Common myeloid progenitor, CD34-positive (primary cell): ENCODE measurements around the gene CCL13.

Experiments used
- CTCF ChIA-PET: fragments of 350-600 bp; sonication (Branson Sonifier 250); formaldehyde crosslinking; loops from one replicate; lab custom pipeline; 2021; ENCODE audit warnings: antibody characterized with exemption; lab: Charles Lee
- POLR2A ChIA-PET: fragments of 350-600 bp; sonication (Branson Sonifier 250); formaldehyde crosslinking; loops from one replicate; lab custom pipeline; 2021; ENCODE audit warnings: antibody characterized with exemption; lab: Charles Lee
- DNase-seq, 3 donors: peaks; one replicate each; pipeline versions ENCODE4 v3.0.0 to v3.0.0-alpha.2; 2013
- H3K27ac ChIP-seq, 2 experiments: 1 replicate in 1 of 2; 2 replicates in 1 of 2; pipeline ENCODE4 v1.7.0; 2013; ENCODE audit warnings: inconsistent platforms in 2 of 2, low read length in 2 of 2, mild to moderate bottlenecking in 2 of 2, low read depth in 1 of 2, moderate library complexity in 1 of 2; ENCODE audit not compliant: severe bottlenecking in 2 of 2, insufficient read depth in 1 of 2, poor library complexity in 1 of 2
- H3K27me3 ChIP-seq, 5 experiments: replicated peaks in 2 of 5; 1 replicate in 3 of 5; 2 replicates in 2 of 5; pipeline versions ENCODE4 v1.6.1 to v1.7.0; 2013; ENCODE audit warnings: low read length in 4 of 5, mild to moderate bottlenecking in 2 of 5, moderate library complexity in 2 of 5, inconsistent platforms in 1 of 5; ENCODE audit not compliant: insufficient read depth in 5 of 5, control insufficient read depth in 4 of 5
- H3K36me3 ChIP-seq, 4 experiments: 1 replicate in 2 of 4; 2 replicates in 2 of 4; pipeline versions ENCODE4 v1.6.1 to v1.7.0; 2013; ENCODE audit warnings: low read length in 3 of 4, control low read depth in 1 of 4, mild to moderate bottlenecking in 1 of 4; ENCODE audit not compliant: control insufficient read depth in 4 of 4, insufficient read depth in 4 of 4
- H3K4me1 ChIP-seq, 4 experiments: 1 replicate in 3 of 4; 2 replicates in 1 of 4; pipeline versions ENCODE4 v1.6.1 to v1.7.1; 2013; ENCODE audit warnings: low read length in 3 of 4, mild to moderate bottlenecking in 3 of 4, control low read depth in 1 of 4, inconsistent platforms in 1 of 4, moderate library complexity in 1 of 4; ENCODE audit not compliant: control insufficient read depth in 4 of 4, insufficient read depth in 4 of 4; ENCODE audit errors: control extremely low read depth in 1 of 4
- H3K4me3 ChIP-seq, 7 experiments: 1 replicate in 4 of 7; 2 replicates in 3 of 7; pipeline versions ENCODE4 v1.5.1 to v1.7.0; 2013; ENCODE audit warnings: mild to moderate bottlenecking in 7 of 7, low read length in 6 of 7, moderate library complexity in 6 of 7, inconsistent platforms in 2 of 7, low read depth in 2 of 7, control low read depth in 1 of 7; ENCODE audit not compliant: insufficient read depth in 4 of 7, control insufficient read depth in 1 of 7; ENCODE audit errors: extremely low read depth in 1 of 7
- H3K9me3 ChIP-seq, 5 experiments: 1 replicate in 4 of 5; 2 replicates in 1 of 5; pipeline versions ENCODE4 v1.6.1 to v1.7.1; 2013; ENCODE audit warnings: low read length in 4 of 5, mild to moderate bottlenecking in 2 of 5, inconsistent platforms in 1 of 5, low read depth in 1 of 5, moderate library complexity in 1 of 5; ENCODE audit not compliant: control insufficient read depth in 4 of 5, insufficient read depth in 2 of 5; ENCODE audit errors: control extremely low read depth in 1 of 5
- WGBS: methylation state at CpG from one replicate; pipeline ENCODE4 v1.1.5; 2013; ENCODE audit not compliant: insufficient coverage; 5-methylcytosine and 5-hydroxymethylcytosine counted together

Gene CCL13

DNA sequence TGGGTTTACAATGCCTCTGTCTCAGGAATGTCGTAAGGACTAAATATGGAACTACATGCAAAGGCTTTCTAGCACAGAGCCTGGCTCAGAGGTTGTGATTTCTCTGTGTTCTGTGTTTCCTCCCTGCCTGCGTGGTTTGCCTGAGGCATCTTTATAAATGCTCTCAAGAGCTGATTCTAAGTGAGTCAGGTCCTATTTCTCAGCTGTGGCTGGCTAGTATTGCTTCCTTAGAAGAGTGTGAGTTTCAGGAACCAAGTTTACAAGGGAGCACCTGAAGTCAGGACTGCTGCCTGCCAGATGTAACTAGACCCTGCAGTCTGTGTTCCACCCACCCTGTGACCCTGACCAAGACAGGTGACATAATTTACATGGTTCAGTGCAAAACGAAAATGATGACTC lies 14.7 kb downstream of the CCL13 start:
- Histone ChIP-seq H3K27ac (no peak overlapping the region), H3K27me3 (no peaks in the 10 kb centered on the region), H3K4me3 (no peak overlapping the region), H3K36me3 (no peaks in the 10 kb centered on the region), H3K9me3 (no peaks in the 10 kb centered on the region), H3K4me1 (peaks cover 0 to 53% (median 38%) of the 10 kb centered on the region in 4 experiments)
- WGBS = 61% methylated on average over 3 of the region's 3 CpGs
- ChIA-PET CTCF (interaction anchor here (1.0 to 3.6 kb wide), 3 partner anchors 10 to 21 kb away, joined by 3 to 25 read pairs (median 9); partner anchors contain the start of gene CCL1), POLR2A (interaction anchor here (1.0 kb wide), 1 partner anchor 11 kb away, joined by 3 read pairs; no protein-coding TSS in a partner anchor)
- DNase-seq = peak in 2 of 3 donors; percentile 47 to 55

DNA sequence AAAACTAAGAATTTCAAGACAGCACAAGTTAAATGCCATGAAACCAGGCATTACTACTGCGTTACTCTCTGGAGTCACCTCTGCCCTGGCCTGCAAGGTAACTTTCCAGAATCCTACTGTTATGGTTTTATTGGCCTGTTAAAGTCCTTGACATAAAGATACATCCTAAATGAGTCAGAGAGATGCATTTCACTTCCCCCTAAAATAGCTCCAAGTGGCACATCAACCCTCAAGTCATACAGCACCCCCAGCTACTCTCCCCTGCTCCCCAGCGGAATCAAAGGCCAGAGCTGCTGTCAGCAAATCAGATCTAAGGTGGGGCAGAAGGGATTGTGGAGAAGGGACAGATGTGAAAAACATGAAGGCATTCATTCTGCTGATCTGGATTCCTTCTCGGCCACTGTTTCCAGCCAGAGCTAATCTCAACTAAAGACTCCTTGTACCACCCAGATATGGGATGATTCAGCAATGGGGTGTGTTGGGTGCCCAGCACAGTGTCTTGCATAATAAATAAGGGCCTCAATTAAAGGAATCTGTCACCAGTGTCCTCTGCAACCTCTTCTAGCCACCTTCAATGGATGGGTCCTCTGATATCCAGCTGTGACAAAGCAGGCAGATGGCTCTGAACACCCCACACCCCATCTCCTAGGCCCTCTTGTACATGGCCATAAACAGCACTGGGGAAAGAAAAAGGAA lies 15.3 kb downstream of the CCL13 start:
- no peak overlapping the region for H3K4me3 ChIP-seq
- H3K9me3 ChIP-seq = no peaks in the 10 kb centered on the region
- no peaks in the 10 kb centered on the region for H3K27me3 ChIP-seq
- no peak overlapping the region for H3K27ac ChIP-seq
- peaks cover 0 to 47% (median 33%) of the 10 kb centered on the region in 4 experiments for H3K4me1 ChIP-seq
- no peaks in the 10 kb centered on the region for H3K36me3 ChIP-seq
- WGBS = 85% methylated on average over 2 of the region's 3 CpGs
- DNase-seq = peak in 1 of 3 donors; percentile 36
- ChIA-PET POLR2A (interaction anchor here (1.0 kb wide), 1 partner anchor 11 kb away, joined by 3 read pairs; no protein-coding TSS in a partner anchor), CTCF (interaction anchor here (1.0 to 3.6 kb wide), 4 partner anchors 10 to 55 kb away, joined by 3 to 25 read pairs (median 6); partner anchors contain the start of gene CCL1)

DNA sequence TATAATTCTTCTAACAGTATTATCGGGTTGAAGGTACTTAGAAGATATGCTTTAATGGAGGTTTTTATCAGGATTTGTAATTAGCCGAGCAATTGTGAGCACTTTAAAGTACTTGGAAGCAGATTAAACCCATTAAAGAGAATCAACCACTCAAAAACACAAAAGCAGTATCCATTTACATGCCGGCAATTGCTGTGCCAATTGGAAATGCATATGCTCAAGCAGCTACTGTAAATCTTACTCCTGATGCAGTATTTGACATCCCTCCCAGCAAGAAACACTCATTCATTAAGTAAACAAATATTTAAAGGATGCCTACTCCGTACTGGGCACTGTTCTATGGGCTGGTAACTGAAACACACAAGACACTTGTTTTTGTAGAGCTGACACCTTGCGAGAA lies 18.2 kb downstream of the CCL13 start:
- POLR2A ChIA-PET = no interaction called here
- CTCF ChIA-PET = interaction anchor here (1.9 to 3.6 kb wide), 2 partner anchors 13 to 26 kb away, joined by 4 to 25 read pairs; partner anchors contain the start of gene CCL1

DNA sequence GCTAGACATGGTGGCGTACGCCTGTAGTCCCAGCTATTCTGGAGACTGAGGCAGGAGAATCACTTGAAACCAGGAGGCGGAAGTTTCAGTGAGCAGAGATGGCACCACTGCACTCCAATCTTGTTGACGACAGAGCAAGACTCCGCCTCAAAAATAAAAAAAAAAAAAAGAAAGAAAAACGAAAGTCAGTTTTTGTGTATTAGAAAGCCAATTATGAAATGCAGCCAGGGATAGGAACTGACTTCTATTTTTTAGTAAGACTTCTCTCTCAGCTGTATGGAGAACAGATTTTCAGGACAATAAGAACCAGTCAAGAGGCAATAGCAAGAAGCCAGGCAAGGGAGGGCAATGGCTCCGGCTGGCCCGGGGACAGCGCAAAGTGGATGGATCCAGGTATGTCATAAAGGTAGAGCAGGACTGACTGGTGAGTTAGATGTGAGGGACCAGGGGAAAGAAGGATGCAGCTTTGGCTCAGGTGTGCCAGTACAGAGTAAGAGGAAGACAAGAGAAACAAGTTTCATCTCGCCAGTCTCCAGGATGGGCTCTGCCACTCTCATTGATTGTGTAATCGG lies 19.2 kb downstream of the CCL13 start:
- WGBS = 98% methylated on average over 11 of the region's 11 CpGs
- H3K9me3 ChIP-seq = no peaks in the 10 kb centered on the region
- no peak overlapping the region for H3K27ac ChIP-seq
- no peaks in the 10 kb centered on the region for H3K36me3 ChIP-seq
- no peaks in the 10 kb centered on the region for H3K27me3 ChIP-seq
- CTCF ChIA-PET = interaction anchor here (1.9 kb wide), 1 partner anchor 25 kb away, joined by 4 read pairs; no protein-coding TSS in a partner anchor
- H3K4me3 ChIP-seq = no peak overlapping the region
- POLR2A ChIA-PET = no interaction called here
- no peak for DNase-seq
- H3K4me1 ChIP-seq = peaks cover 11 to 38% (median 26%) of the 10 kb centered on the region in 4 experiments

More for the DNA sequence above, 18.2 kb downstream of the CCL13 start:
- Histone ChIP-seq H3K27me3 (no peaks in the 10 kb centered on the region), H3K4me1 (peaks cover 11 to 39% (median 20%) of the 10 kb centered on the region in 4 experiments), H3K36me3 (no peaks in the 10 kb centered on the region), H3K9me3 (no peaks in the 10 kb centered on the region), H3K4me3 (no peak overlapping the region), H3K27ac (no peak overlapping the region)
- 97% methylated on average over 3 of the region's 5 CpGs for WGBS
- DNase-seq = no peak

DNA sequence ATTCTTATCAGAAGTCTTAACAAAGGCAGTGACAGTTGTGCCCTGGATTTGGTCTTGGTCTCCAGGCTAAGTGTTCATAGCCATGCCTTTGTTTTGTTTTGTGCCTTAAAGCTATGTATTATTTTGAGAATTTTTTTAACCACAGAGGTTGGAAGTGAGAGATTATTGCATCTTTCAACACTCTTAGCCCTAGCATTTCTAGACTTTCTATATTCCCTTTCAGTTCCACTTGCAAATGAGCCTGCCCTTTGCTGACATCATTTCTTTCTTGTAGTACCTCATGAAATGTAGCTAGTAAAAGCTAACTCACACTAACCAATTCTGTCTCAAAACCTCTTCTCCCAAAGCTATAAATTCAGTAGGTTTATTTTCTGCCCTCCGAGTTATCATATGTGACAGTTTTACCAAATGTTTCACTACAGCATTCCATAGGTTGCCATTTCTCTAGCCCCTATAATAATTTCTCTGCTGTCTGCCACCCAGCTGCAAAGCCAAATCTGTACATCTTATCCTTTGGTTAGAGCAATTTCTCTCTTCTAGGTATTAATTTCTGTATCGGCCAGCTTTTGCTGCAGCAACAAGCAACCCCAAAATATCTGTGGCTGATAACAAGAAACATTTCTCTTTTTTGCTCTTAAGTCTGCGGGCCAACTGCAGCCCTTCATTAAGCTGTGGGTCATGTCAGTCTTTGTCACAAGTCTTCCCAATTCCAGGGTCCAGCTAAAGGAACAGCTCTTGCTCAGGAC lies 21.0 kb downstream of the CCL13 start:
- Histone ChIP-seq H3K9me3 (no peaks in the 10 kb centered on the region), H3K36me3 (no peaks in the 10 kb centered on the region), H3K27ac (no peak overlapping the region), H3K4me3 (no peak overlapping the region), H3K4me1 (peaks cover 11 to 32% (median 19%) of the 10 kb centered on the region in 4 experiments), H3K27me3 (no peaks in the 10 kb centered on the region)
- DNase-seq = no peak
- WGBS = 92% methylated on average over 3 of the region's 3 CpGs
- ChIA-PET POLR2A (no interaction called here), CTCF (interaction anchor here (0.6 to 2.3 kb wide), 10 partner anchors 8 to 176 kb away, joined by 3 to 20 read pairs (median 4); partner anchors contain the start of gene CCL1)

DNA sequence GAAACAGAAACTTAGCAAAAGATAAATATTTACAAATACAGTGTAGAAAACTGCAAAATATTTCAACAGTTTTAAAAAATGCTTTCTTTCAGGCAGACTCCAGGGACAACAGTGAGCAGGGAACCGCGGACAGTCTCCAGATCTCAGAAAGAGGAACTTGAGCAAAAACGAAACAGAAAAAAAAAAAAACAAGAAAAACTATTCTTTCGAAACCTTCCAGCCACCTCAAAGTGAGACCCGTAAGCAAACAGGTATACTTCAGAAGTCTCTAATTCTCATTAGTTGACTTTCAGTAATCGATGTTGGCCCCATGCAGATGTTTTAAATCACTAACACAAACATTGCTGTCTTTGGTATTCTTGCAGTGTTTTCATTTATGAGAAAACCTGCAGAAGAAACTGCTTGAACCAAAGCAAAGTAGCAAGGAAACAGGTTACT lies 22.4 kb downstream of the CCL13 start:
- WGBS = 0% methylated on average over 3 of the region's 6 CpGs
- Histone ChIP-seq H3K4me1 (peaks cover 11 to 46% (median 33%) of the 10 kb centered on the region in 4 experiments), H3K27ac (peak overlapping the region in 1 of 2 experiments; percentile 45), H3K27me3 (no peaks in the 10 kb centered on the region), H3K9me3 (no peaks in the 10 kb centered on the region), H3K4me3 (peak overlapping the region in 4 of 7 experiments; percentile 40 to 45 (median 44)), H3K36me3 (no peaks in the 10 kb centered on the region)
- DNase-seq = peak; percentile 77 to 90 (median 89)
- ChIA-PET POLR2A (no interaction called here), CTCF (interaction anchor here (1.2 to 2.3 kb wide), 2 partner anchors 9 to 17 kb away, joined by 4 to 20 read pairs; partner anchors contain the start of gene CCL1)
